Panc1 (cell line): Measurements from ENCODE around the gene CYP27C1. TPM values are rescaled to one million over a fixed set of nuclear protein-coding genes. Genes with fewer than 3 reads are reported as not detected.

Source experiments
- ATAC-seq: fragments of 200-7000 bp; cut with Tn5 transposase; 2 replicates; pipeline ENCODE4 v1.9.1; 2020; ENCODE audit warnings: mild to moderate bottlenecking, moderate library complexity
- BruUV-seq: library from RNA; stranded (reverse); fragments of 400-500 nt; replicated peaks from 2 replicates; lab custom pipeline; 2021; lab: Mats Ljungman, UMichigan
- CTCF ChIA-PET: fragments of 300-600 bp; sonication (Branson Sonifier 250); formaldehyde crosslinking; loops from one replicate; lab custom pipeline; 2022; ENCODE audit warnings: antibody characterized with exemption; lab: Charles Lee
- POLR2A ChIA-PET: fragments of 300-600 bp; sonication (Branson Sonifier 250); formaldehyde crosslinking; loops from one replicate; lab custom pipeline; 2022; ENCODE audit warnings: antibody characterized with exemption; lab: Charles Lee
- DNase-seq: peaks from one replicate; pipeline ENCODE4 v3.0.0-alpha.2; 2010; ENCODE audit warnings: low read depth, low spot score
- H3K27ac ChIP-seq: 2 replicates; pipeline ENCODE4 v1.5.1; 2011; ENCODE audit warnings: mild to moderate bottlenecking, low read length, inconsistent platforms
- H3K27me3 ChIP-seq: fragments of 200-500 bp; sonication (Bioruptor generic); 2 replicates; pipeline ENCODE4 v1.6.0; 2014; ENCODE audit warnings: low read length, inconsistent platforms; ENCODE audit not compliant: control insufficient read depth, insufficient read depth
- H3K36me3 ChIP-seq: fragments of 200-500 bp; sonication (Bioruptor generic); 2 replicates; pipeline ENCODE4 v1.5.1; 2014; ENCODE audit warnings: inconsistent platforms, mild to moderate bottlenecking, low read length, moderate library complexity; ENCODE audit not compliant: control insufficient read depth, insufficient read depth
- H3K4me1 ChIP-seq: 2 replicates; pipeline ENCODE4 v1.5.1; 2011; ENCODE audit warnings: inconsistent platforms, mild to moderate bottlenecking, low read length, moderate library complexity; ENCODE audit not compliant: control insufficient read depth, insufficient read depth
- H3K4me3 ChIP-seq, 2 experiments: 2 replicates each; pipeline ENCODE4 v1.5.1; 2011 to 2012; ENCODE audit warnings: low read depth in 2 of 2, low read length in 2 of 2, mild to moderate bottlenecking in 2 of 2, inconsistent platforms in 1 of 2, moderate library complexity in 1 of 2
- H3K9me3 ChIP-seq: fragments of 200-500 bp; sonication (Bioruptor generic); 2 replicates; pipeline ENCODE4 v1.5.1; 2014; ENCODE audit warnings: low read depth, mild to moderate bottlenecking, inconsistent platforms, low read length, moderate library complexity; ENCODE audit not compliant: control insufficient read depth, insufficient read depth
- POLR2AphosphoS5 ChIP-seq: IDR thresholded peaks from 2 replicates; pipeline ENCODE4 v1.6.1; 2012; ENCODE audit warnings: mild to moderate bottlenecking, low read depth, low read length, moderate library complexity
- SIN3A ChIP-seq: IDR thresholded peaks from 2 replicates; pipeline ENCODE4 v1.6.1; 2012; ENCODE audit warnings: low read depth, mild to moderate bottlenecking, low read length, moderate library complexity, borderline replicate concordance; ENCODE audit not compliant: insufficient read depth
- TCF7L2 ChIP-seq: IDR thresholded peaks from 2 replicates; pipeline ENCODE4 v1.6.1; 2011; ENCODE audit warnings: mild to moderate bottlenecking, low read depth, low read length, inconsistent platforms
- in situ Hi-C: cut with HindIII; loops from 2 replicates; pipeline ENCODE4 v1.10.0; 2016; ENCODE audit warnings: low sequenced_read_pairs, low pct_unique_long_range_greater_than_20kb
- intact Hi-C: fragments of 100-400 bp; cut with micrococcal nuclease; formaldehyde crosslinking; loops from one replicate; pipeline ENCODE4 v1.10.0; 2022; ENCODE audit not compliant: unreplicated experiment
- total RNA-seq: library from RNA; stranded (reverse); gene quantifications from one replicate; pipeline ENCODE4 v1.2.1, GENCODE V29; 2021; ENCODE audit not compliant: unreplicated experiment
- TF ChIP-seq, protein P1 (sequence below): fragments of 450-650 bp; IDR thresholded peaks from 2 replicates; pipeline ENCODE4 v1.5.1; 2017; ENCODE audit warnings: mild to moderate bottlenecking
- TF ChIP-seq, protein P2 (sequence below), 2 experiments: IDR thresholded peaks; 2 replicates each; pipeline ENCODE4 v1.6.1; 2011 to 2012; ENCODE audit warnings: low read depth in 2 of 2, control low read depth in 1 of 2, low read length in 1 of 2, mild to moderate bottlenecking in 1 of 2, moderate library complexity in 1 of 2; ENCODE audit not compliant: insufficient read depth in 1 of 2

CYP27C1 gene
- total RNA-seq, 1 experiment from 2014 or later, result 5.7 TPM

DNA sequence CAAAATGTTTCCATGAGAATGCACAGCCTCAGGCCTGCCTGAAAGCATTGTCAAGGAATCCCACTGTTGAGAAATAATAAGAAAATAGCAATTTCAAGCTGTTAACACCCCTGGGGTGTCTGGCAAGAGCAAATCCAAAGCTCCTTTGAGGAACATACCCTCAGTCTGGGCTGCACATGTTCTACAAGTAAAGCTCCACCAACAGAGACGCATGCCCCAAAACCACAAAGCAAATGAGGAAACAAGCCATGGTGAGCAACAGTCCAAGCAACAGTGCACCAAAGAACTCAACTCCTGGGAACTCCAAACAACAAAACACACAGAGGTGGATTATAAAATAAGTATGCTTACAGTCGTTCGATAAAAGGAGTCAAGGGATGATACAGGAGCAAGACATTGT lies 40.3 kb downstream of the CYP27C1 start:
- ChIA-PET CTCF (interaction anchor here (0.5 kb wide), 1 partner anchor 115 kb away, joined by 6 read pairs; no protein-coding TSS in a partner anchor), POLR2A (no interaction called here)
- Histone ChIP-seq H3K27ac (no peak overlapping the region), H3K36me3 (no peaks in the 10 kb centered on the region), H3K4me3 (no peak overlapping the region), H3K27me3 (no peaks in the 10 kb centered on the region), H3K4me1 (no peaks in the 10 kb centered on the region), H3K9me3 (0 out of 2 replicates have a peak, but pooled peaks cover 3% of the 10 kb centered on the region)
- no peak for DNase-seq
- BruUV-seq, result no TSS peak
- in situ Hi-C loops (no loop called here), intact Hi-C loops (loop anchor here (10.0 kb wide), 1 partner anchor 115 kb away; no protein-coding TSS in a partner anchor)
- no peak for ATAC-seq
- TF ChIP-seq POLR2AphosphoS5 (no peak), TCF7L2 (no peak), SIN3A (no peak)
- TF ChIP-seq, protein P1, sequence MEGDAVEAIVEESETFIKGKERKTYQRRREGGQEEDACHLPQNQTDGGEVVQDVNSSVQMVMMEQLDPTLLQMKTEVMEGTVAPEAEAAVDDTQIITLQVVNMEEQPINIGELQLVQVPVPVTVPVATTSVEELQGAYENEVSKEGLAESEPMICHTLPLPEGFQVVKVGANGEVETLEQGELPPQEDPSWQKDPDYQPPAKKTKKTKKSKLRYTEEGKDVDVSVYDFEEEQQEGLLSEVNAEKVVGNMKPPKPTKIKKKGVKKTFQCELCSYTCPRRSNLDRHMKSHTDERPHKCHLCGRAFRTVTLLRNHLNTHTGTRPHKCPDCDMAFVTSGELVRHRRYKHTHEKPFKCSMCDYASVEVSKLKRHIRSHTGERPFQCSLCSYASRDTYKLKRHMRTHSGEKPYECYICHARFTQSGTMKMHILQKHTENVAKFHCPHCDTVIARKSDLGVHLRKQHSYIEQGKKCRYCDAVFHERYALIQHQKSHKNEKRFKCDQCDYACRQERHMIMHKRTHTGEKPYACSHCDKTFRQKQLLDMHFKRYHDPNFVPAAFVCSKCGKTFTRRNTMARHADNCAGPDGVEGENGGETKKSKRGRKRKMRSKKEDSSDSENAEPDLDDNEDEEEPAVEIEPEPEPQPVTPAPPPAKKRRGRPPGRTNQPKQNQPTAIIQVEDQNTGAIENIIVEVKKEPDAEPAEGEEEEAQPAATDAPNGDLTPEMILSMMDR, result no peak
- TF ChIP-seq, protein P2, sequence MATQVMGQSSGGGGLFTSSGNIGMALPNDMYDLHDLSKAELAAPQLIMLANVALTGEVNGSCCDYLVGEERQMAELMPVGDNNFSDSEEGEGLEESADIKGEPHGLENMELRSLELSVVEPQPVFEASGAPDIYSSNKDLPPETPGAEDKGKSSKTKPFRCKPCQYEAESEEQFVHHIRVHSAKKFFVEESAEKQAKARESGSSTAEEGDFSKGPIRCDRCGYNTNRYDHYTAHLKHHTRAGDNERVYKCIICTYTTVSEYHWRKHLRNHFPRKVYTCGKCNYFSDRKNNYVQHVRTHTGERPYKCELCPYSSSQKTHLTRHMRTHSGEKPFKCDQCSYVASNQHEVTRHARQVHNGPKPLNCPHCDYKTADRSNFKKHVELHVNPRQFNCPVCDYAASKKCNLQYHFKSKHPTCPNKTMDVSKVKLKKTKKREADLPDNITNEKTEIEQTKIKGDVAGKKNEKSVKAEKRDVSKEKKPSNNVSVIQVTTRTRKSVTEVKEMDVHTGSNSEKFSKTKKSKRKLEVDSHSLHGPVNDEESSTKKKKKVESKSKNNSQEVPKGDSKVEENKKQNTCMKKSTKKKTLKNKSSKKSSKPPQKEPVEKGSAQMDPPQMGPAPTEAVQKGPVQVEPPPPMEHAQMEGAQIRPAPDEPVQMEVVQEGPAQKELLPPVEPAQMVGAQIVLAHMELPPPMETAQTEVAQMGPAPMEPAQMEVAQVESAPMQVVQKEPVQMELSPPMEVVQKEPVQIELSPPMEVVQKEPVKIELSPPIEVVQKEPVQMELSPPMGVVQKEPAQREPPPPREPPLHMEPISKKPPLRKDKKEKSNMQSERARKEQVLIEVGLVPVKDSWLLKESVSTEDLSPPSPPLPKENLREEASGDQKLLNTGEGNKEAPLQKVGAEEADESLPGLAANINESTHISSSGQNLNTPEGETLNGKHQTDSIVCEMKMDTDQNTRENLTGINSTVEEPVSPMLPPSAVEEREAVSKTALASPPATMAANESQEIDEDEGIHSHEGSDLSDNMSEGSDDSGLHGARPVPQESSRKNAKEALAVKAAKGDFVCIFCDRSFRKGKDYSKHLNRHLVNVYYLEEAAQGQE (IDR thresholded peaks at IDR 0.05; ENCODE audit: insufficient read depth in 1 of 2, low read depth in 2 of 2, low read length in 1 of 2), result no peak

DNA sequence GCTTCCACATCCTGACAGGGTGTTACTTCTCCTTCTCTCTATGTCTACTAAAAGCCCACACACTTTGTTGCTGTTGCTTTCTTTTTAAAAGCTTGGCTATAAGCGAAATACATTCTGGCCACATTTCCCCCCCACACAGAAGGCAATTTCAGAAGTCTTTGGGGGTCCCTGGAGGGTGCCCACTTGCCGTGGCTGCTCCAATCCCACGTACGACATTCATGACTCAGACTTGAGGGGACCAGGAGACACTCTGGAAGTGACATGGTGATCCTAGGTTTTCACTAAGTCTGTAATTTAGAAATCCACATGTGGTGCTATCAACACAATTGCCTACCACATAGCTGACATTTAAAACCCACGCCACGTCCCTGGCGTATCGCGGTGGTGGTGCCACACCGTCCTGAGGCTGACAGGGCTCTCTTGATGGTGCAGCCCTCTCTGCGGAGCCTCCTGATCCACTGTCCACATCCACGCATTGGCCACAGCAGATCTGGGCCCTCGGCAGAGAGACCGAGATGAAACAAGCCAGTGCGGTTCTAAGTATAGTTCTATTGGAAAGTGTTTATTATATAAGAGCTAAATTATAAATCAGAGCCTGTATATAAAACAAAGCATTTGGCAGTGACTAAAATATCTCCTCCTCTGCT lies 42.4 kb downstream of the CYP27C1 start:
- ATAC-seq (no peak), DNase-seq (no peak)
- Histone ChIP-seq H3K4me3 (no peak overlapping the region), H3K4me1 (no peaks in the 10 kb centered on the region), H3K9me3 (0 out of 2 replicates have a peak, but pooled peaks cover 3% of the 10 kb centered on the region), H3K27me3 (no peaks in the 10 kb centered on the region), H3K36me3 (no peaks in the 10 kb centered on the region), H3K27ac (no peak overlapping the region)
- intact Hi-C loops (loop anchor here (10.0 kb wide), 1 partner anchor 113 kb away; no protein-coding TSS in a partner anchor), in situ Hi-C loops (no loop called here)
- no peak for TF ChIP-seq TCF7L2
- no peak for TF ChIP-seq SIN3A
- no peak for TF ChIP-seq POLR2AphosphoS5
- TF ChIP-seq, protein P1, result no peak
- TF ChIP-seq, protein P2 (IDR thresholded peaks at IDR 0.05; ENCODE audit: insufficient read depth in 1 of 2, low read depth in 2 of 2, low read length in 1 of 2), result no peak
- CTCF ChIA-PET, result no interaction called here
- POLR2A ChIA-PET, result no interaction called here
- BruUV-seq, result no TSS peak
